NB4 (cell line): ENCODE measurements around the gene CHST4.
A peak's percentile ranks its signal among the peaks of the same experiment; 100 is the strongest.

Experiments used
- DNase-seq: peaks from one replicate; pipeline ENCODE4 v3.0.0; 2010; ENCODE audit warnings: low read depth
- H3K4me3 ChIP-seq: one replicate; pipeline ENCODE4 v1.5.1; 2011; ENCODE audit warnings: mild to moderate bottlenecking, low read depth, low read length, moderate library complexity
- CTCF ChIP-seq: IDR thresholded peaks from one replicate; pipeline ENCODE4 v1.5.1; 2012; ENCODE audit warnings: low read depth, low read length
- MAX ChIP-seq: IDR thresholded peaks from 2 replicates; pipeline ENCODE4 v1.6.1; 2011; ENCODE audit warnings: low read depth, low read length
- MYC ChIP-seq: IDR thresholded peaks from 2 replicates; pipeline ENCODE4 v1.6.1; 2011; ENCODE audit warnings: low read depth, low read length
- POLR2A ChIP-seq: IDR thresholded peaks from 2 replicates; pipeline ENCODE4 v1.6.1; 2011; ENCODE audit warnings: mild to moderate bottlenecking; ENCODE audit not compliant: insufficient read length; ENCODE audit errors: extremely low read depth

Gene CHST4

GRCh38 chr16:71562552-71562951 is 36.3 kb downstream of the CHST4 start:
- H3K4me3 ChIP-seq, result no peak overlapping the region
- no peak for TF ChIP-seq POLR2A
- no peak for TF ChIP-seq MAX
- TF ChIP-seq MYC, result no peak
- no peak for TF ChIP-seq CTCF
- DNase-seq, result no peak

- DNase-seq, result no peak
- peak overlapping the region; percentile 72 for H3K4me3 ChIP-seq
Observed at GRCh38 chr16:71564335-71564967, 38.2 kb downstream of the CHST4 start.

GRCh38 chr16:71565812-71566700 is 39.8 kb downstream of the CHST4 start:
- TF ChIP-seq MAX (no peak), CTCF (no peak), POLR2A (no peak), MYC (no peak)
- peak; percentile 18 for DNase-seq
- peak overlapping the region; percentile 72 for H3K4me3 ChIP-seq

More at GRCh38 chr16:71564335-71564967, 38.2 kb downstream of the CHST4 start:
- TF ChIP-seq MYC (no peak), MAX (no peak)

GRCh38 chr16:71567931-71568330 is 41.7 kb downstream of the CHST4 start:
- TF ChIP-seq CTCF, result no peak
- no peak for TF ChIP-seq MYC
- no peak for TF ChIP-seq MAX
- no peak for TF ChIP-seq POLR2A
- H3K4me3 ChIP-seq, result no peak overlapping the region

GRCh38 chr16:71568551-71568950 is 42.3 kb downstream of the CHST4 start:
- no peak for DNase-seq
- TF ChIP-seq POLR2A (no peak), MYC (no peak), MAX (no peak), CTCF (no peak)
- H3K4me3 ChIP-seq, result no peak overlapping the region

More at GRCh38 chr16:71567931-71568330, 41.7 kb downstream of the CHST4 start:
- no peak for DNase-seq

GRCh38 chr16:71569621-71570020 is 43.4 kb downstream of the CHST4 start:
- no peak overlapping the region for H3K4me3 ChIP-seq
- DNase-seq, result no peak
- TF ChIP-seq MYC (no peak), MAX (no peak), CTCF (no peak), POLR2A (no peak)
